ENCODE measurements around the gene SIN3A. TPM values are rescaled to one million over a fixed set of nuclear protein-coding genes. Genes with fewer than 3 reads are reported as not detected.

Gene SIN3A
- total RNA-seq, 2 donors from 2014 or later: 51.0 to 98.6 TPM

DNA sequence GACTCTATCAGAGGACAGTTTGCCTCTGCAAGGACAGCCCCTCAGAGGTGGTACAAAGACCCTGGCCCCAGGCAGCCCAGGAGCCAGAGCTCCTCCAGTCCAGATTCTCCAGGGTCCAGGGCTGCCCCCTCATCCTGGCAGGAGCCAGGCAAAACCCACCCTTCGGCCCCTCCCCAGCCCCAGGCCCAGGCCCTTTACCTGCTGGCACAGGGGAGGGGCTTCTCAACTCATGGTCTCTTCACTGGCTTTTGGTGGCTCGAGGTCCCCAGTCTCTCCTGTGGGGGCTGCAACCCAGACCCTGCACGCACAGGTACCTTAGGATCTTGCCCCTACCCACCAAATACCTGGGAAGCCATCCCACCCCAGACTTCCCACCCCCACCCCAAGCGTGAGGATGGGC, 96.1 kb downstream of the SIN3A start:
- intact Hi-C loops (cut with DNase I): no loop called here
- DNase-seq (ENCODE audit: low spot score): no peak
- H3K9me3 ChIP-seq: no peaks in the 10 kb centered on the region
- WGBS: 92% methylated on average over 4 of the region's 4 CpGs
- peaks cover 0 to 10% of the 10 kb centered on the region in 2 donors for H3K36me3 ChIP-seq
- H3K27me3 ChIP-seq (replicated peaks; ENCODE audit: insufficient read depth): no peaks in the 10 kb centered on the region
- no peak overlapping the region for H3K4me3 ChIP-seq
- no peak overlapping the region for H3K27ac ChIP-seq
- TF ChIP-seq POLR2A (IDR thresholded peaks at IDR 0.05) (no peak), POLR2AphosphoS5 (IDR thresholded peaks at IDR 0.05) (no peak)
- TF ChIP-seq, protein P1, sequence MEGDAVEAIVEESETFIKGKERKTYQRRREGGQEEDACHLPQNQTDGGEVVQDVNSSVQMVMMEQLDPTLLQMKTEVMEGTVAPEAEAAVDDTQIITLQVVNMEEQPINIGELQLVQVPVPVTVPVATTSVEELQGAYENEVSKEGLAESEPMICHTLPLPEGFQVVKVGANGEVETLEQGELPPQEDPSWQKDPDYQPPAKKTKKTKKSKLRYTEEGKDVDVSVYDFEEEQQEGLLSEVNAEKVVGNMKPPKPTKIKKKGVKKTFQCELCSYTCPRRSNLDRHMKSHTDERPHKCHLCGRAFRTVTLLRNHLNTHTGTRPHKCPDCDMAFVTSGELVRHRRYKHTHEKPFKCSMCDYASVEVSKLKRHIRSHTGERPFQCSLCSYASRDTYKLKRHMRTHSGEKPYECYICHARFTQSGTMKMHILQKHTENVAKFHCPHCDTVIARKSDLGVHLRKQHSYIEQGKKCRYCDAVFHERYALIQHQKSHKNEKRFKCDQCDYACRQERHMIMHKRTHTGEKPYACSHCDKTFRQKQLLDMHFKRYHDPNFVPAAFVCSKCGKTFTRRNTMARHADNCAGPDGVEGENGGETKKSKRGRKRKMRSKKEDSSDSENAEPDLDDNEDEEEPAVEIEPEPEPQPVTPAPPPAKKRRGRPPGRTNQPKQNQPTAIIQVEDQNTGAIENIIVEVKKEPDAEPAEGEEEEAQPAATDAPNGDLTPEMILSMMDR (IDR thresholded peaks at IDR 0.05): no peak
- no peaks in the 10 kb centered on the region for H3K4me1 ChIP-seq (replicated peaks)

DNA sequence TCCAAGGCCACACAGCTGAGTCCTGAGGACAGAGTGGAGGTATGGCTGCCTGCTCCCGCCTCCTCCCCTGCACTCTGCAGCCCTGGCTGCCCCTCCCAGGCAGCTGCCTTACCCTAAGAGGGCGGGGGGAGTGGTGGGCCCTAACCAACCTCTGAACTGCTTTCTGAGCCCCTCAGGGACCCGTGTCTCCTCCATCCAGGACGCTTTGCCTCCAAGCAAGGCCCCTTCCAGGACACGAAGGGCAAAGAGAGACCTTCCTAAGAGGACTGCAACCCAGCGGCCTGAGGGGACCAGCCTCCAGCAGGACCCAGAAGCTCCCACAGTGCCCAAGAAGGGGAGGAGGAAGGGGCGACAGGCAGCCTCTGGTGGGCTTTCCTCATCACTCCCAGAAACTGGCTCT, 97.0 kb downstream of the SIN3A start:
- 77% methylated on average over 7 of the region's 7 CpGs for whole genome bisulfite sequencing
- Histone ChIP-seq H3K4me3 (no peak overlapping the region), H3K27me3 (replicated peaks; ENCODE audit: insufficient read depth) (no peaks in the 10 kb centered on the region), H3K9me3 (no peaks in the 10 kb centered on the region), H3K36me3 (peaks cover 0 to 7% of the 10 kb centered on the region in 2 donors), H3K4me1 (replicated peaks) (no peaks in the 10 kb centered on the region), H3K27ac (no peak overlapping the region)
- TF ChIP-seq POLR2A (IDR thresholded peaks at IDR 0.05) (no peak), POLR2AphosphoS5 (IDR thresholded peaks at IDR 0.05) (no peak)
- TF ChIP-seq, protein P1 (IDR thresholded peaks at IDR 0.05): no peak
- no peak for DNase-seq (ENCODE audit: low spot score)
- intact Hi-C loops (cut with DNase I): no loop called here

DNA sequence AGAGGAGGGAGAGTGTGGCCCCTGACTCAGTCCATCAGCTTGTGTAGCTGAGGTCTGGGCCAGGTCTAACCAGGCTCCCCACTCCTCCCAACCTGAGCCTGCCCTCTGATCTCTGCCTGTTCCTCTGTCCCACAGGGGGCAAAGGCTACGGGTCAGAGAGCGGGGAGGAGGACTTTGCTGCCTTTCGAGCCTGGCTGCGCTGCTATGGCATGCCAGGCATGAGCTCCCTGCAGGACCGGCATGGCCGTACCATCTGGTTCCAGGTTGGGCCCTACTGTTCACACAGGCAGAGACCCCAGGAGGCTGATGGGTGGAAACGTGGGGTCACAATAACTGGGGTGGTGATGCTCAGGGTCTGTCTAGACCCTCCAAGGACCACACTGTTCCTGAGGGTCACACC, 97.9 kb downstream of the SIN3A start:
- H3K4me3 ChIP-seq: no peak overlapping the region
- intact Hi-C loops (cut with DNase I): no loop called here
- no peaks in the 10 kb centered on the region for H3K36me3 ChIP-seq
- no peaks in the 10 kb centered on the region for H3K27me3 ChIP-seq (replicated peaks; ENCODE audit: insufficient read depth)
- no peaks in the 10 kb centered on the region for H3K4me1 ChIP-seq (replicated peaks)
- H3K9me3 ChIP-seq: no peaks in the 10 kb centered on the region
- 86% methylated on average over 7 of the region's 7 CpGs for WGBS
- no peak overlapping the region for H3K27ac ChIP-seq
- TF ChIP-seq, protein P1 (IDR thresholded peaks at IDR 0.05): no peak
- TF ChIP-seq POLR2AphosphoS5 (IDR thresholded peaks at IDR 0.05) (no peak), POLR2A (IDR thresholded peaks at IDR 0.05) (no peak)
- no peak for DNase-seq (ENCODE audit: low spot score)

DNA sequence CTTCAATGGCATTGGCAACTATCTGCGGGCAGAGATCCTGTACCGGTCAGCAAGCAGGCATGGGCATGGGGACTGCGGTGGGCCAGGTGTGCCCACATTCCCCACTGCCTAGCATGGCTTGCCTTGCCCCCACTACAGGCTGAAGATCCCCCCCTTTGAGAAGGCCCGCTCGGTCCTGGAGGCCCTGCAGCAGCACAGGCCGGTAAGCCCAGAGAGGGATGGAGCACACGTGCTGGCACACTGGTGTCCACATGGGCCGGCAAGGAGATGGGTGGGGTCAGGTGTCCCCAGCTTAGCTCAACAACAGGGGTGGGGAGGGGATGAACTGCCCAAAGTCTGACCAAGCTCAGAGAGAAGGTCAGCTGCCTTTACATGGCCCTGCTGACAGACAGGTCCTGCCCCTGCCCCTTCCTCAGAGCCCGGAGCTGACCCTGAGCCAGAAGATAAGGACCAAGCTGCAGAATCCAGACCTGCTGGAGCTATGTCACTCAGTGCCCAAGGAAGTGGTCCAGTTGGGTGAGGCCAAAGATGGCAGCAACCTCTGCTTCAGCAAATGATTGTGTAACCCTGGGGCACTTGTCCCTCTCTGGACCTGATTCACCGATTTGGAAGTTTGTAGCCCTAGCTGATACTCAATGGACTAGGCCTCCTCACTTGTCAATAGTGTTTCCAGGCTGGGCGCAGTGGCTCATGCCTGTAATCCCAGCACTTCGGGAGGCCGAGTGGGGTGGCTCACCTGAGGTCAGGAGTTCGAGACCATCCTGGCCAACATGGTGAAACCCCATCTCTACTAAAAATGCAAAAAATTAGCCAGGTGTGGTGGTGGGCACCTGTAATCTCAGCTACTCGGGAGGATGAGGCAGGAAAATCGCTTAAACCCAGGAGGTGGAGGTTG, 99.1 kb downstream of the SIN3A start:
- no peak overlapping the region for H3K27ac ChIP-seq
- H3K27me3 ChIP-seq (replicated peaks; ENCODE audit: insufficient read depth): no peaks in the 10 kb centered on the region
- no peaks in the 10 kb centered on the region for H3K36me3 ChIP-seq
- no peak overlapping the region for H3K4me3 ChIP-seq
- no peaks in the 10 kb centered on the region for H3K4me1 ChIP-seq (replicated peaks)
- DNase-seq (ENCODE audit: low spot score): no peak
- WGBS: 90% methylated on average over 16 of the region's 16 CpGs
- TF ChIP-seq POLR2A (IDR thresholded peaks at IDR 0.05) (no peak), POLR2AphosphoS5 (IDR thresholded peaks at IDR 0.05) (no peak)
- no peaks in the 10 kb centered on the region for H3K9me3 ChIP-seq
- intact Hi-C loops (cut with DNase I): no loop called here

DNA sequence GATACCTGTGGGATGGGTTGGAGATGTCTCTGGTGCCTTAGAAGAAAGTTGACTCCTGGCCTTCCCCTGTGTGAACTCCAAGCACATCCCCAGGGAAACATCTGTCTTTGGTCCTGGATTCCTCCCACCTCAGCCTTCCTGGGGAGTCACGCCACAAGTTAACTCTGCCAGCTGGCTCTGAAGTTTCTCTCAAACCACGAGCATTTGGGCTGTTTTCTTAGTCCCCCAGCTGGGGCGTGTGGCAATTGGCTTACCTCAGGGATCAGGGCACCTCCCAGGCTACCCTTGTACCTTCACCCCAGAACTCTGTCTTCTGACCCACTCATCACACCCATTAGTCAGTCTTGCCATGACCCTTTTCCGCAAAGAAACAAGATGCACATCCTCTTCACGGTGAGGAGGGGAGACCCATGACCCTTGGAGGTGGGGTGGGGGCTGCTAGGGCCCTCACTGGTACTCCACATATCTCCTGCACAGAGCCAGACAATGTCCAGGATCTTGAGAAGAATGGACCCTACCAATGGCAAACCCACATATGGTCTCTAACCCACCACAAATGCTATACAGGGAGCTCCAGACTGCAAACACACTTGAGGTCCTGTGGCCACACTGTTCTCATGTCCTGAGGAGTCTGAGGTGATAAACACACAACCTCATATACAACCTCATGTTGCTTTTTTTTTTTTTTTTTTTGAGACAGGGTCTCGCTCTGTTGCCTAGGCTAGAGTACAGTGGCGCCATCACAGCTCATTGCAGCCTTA, 100.7 kb downstream of the SIN3A start:
- H3K27ac ChIP-seq: no peak overlapping the region

More for the DNA sequence above, 100.7 kb downstream of the SIN3A start:
- TF ChIP-seq POLR2AphosphoS5 (IDR thresholded peaks at IDR 0.05) (no peak), POLR2A (IDR thresholded peaks at IDR 0.05) (no peak)
- H3K27me3 ChIP-seq (replicated peaks; ENCODE audit: insufficient read depth): no peaks in the 10 kb centered on the region
- H3K36me3 ChIP-seq: no peaks in the 10 kb centered on the region
- intact Hi-C loops (cut with DNase I): no loop called here
- no peak for DNase-seq (ENCODE audit: low spot score)
- WGBS: 87% methylated on average over 7 of the region's 7 CpGs
- no peaks in the 10 kb centered on the region for H3K4me1 ChIP-seq (replicated peaks)
- H3K4me3 ChIP-seq: no peak overlapping the region
- H3K9me3 ChIP-seq: no peaks in the 10 kb centered on the region

Measured in prostate gland (tissue), 2 donors.